GM12878 (cell line): Measurements from ENCODE around the gene KCNH6. TPM values are rescaled to one million over a fixed set of nuclear protein-coding genes. Genes with fewer than 3 reads are reported as not detected.

Source experiments
- CTCF ChIP-seq, 3 experiments: IDR thresholded peaks in 2 of 3; conservative IDR thresholded peaks in 1 of 3; 2 replicates each; pipeline ENCODE4 v1.5.1; 2011; ENCODE audit warnings: low read depth in 3 of 3, low read length in 3 of 3, mild to moderate bottlenecking in 3 of 3, control low read depth in 2 of 3, moderate library complexity in 2 of 3, inconsistent platforms in 1 of 3, mixed read lengths in 1 of 3; ENCODE audit not compliant: control insufficient read depth in 2 of 3, insufficient read depth in 1 of 3; ENCODE audit errors: extremely low read depth in 1 of 3
- DPF2 ChIP-seq: fragments of 450-650 bp; IDR thresholded peaks from 2 replicates; pipeline ENCODE4 v1.6.1; 2017; ENCODE audit warnings: mild to moderate bottlenecking
- GABPA ChIP-seq: IDR thresholded peaks from 2 replicates; pipeline ENCODE4 v1.6.1; 2014; ENCODE audit warnings: antibody characterized with exemption, low read depth, mild to moderate bottlenecking, inconsistent platforms
- HSF1 ChIP-seq: fragments of 150-350 bp; IDR thresholded peaks from 2 replicates; pipeline ENCODE4 v1.6.1; 2014; ENCODE audit warnings: mild to moderate bottlenecking, low read depth, low read length
- MTA2 ChIP-seq: fragments of 450-650 bp; IDR thresholded peaks from 2 replicates; pipeline ENCODE4 v1.6.1; 2016; ENCODE audit warnings: low read depth, mild to moderate bottlenecking, moderate library complexity
- NFYB ChIP-seq: IDR thresholded peaks from 2 replicates; pipeline ENCODE4 v1.6.1; 2011; ENCODE audit warnings: low read depth, mild to moderate bottlenecking, low read length, improper control_type of control experiment, moderate library complexity; ENCODE audit not compliant: insufficient read depth
- NR2F1 ChIP-seq: fragments of 450-650 bp; conservative IDR thresholded peaks from 2 replicates; pipeline ENCODE4 v1.6.1; 2017; ENCODE audit warnings: mild to moderate bottlenecking
- POLR2AphosphoS2 ChIP-seq: IDR thresholded peaks from 2 replicates; pipeline ENCODE4 v1.6.1; 2011; ENCODE audit warnings: low read depth, mild to moderate bottlenecking, low read length, improper control_type of control experiment, moderate library complexity
- RELA ChIP-seq: fragments of 450-650 bp; IDR thresholded peaks from 2 replicates; pipeline ENCODE4 v1.8.0; 2014; ENCODE audit warnings: borderline replicate concordance; ENCODE audit not compliant: partially characterized antibody
- SMAD1 ChIP-seq: fragments of 450-650 bp; IDR thresholded peaks from 2 replicates; pipeline ENCODE4 v1.6.1; 2018; ENCODE audit warnings: mild to moderate bottlenecking, low read depth; ENCODE audit not compliant: partially characterized antibody
- TCF12 ChIP-seq: IDR thresholded peaks from 2 replicates; pipeline ENCODE4 v1.6.1; 2011; ENCODE audit warnings: low read depth, mild to moderate bottlenecking, low read length
- USF2 ChIP-seq: IDR thresholded peaks from 2 replicates; pipeline ENCODE4 v1.6.1; 2011; ENCODE audit warnings: low read depth, low read length, improper control_type of control experiment, borderline replicate concordance
- YBX1 ChIP-seq: fragments of 450-650 bp; IDR thresholded peaks from 2 replicates; pipeline ENCODE4 v1.6.1; 2016; ENCODE audit warnings: antibody characterized with exemption
- YY1 ChIP-seq: IDR thresholded peaks from 2 replicates; pipeline ENCODE4 v1.6.1; 2011; ENCODE audit warnings: low read depth, mild to moderate bottlenecking, low read length
- ZBTB33 ChIP-seq: fragments of 450-650 bp; IDR thresholded peaks from 2 replicates; pipeline ENCODE4 v1.6.1; 2017; ENCODE audit warnings: mild to moderate bottlenecking
- ZBTB40 ChIP-seq: fragments of 450-650 bp; IDR thresholded peaks from 2 replicates; pipeline ENCODE4 v1.6.1; 2016; ENCODE audit warnings: mild to moderate bottlenecking, moderate library complexity, borderline replicate concordance
- ZNF217 ChIP-seq: fragments of 450-650 bp; IDR thresholded peaks from 2 replicates; pipeline ENCODE4 v1.6.1; 2017; ENCODE audit warnings: antibody characterized with exemption, mild to moderate bottlenecking
- ZNF622 ChIP-seq: fragments of 450-650 bp; IDR thresholded peaks from 2 replicates; pipeline ENCODE4 v1.6.1; 2017; ENCODE audit warnings: mild to moderate bottlenecking, inconsistent platforms
- polyA plus RNA-seq, 11 experiments: library from polyadenylated mRNA; depleted of rRNA in 4 of 11; unstranded in 6 of 11; stranded (reverse) in 5 of 11; fragments of >200 nt; fragmentation: Nextera tagmentation in 4 of 11; fragmentation: Illumina TruSeq in 1 of 11; extraction: Ambion mirVana in 4 of 11; extraction: Trizol in 1 of 11; gene quantifications; 1 replicate in 1 of 11; 2 replicates in 10 of 11; pipeline versions ENCODE4 v1.2.1 to v1.2.3, GENCODE V29; 2011 to 2016; ENCODE audit warnings: inconsistent platforms in 2 of 11, missing spikeins in 2 of 11, low read depth in 1 of 11
- total RNA-seq, 4 experiments: library from RNA; depleted of rRNA in 3 of 4; stranded (reverse); fragments of >200 nt in 3 of 4; fragmentation: Illumina TruSeq in 1 of 4; extraction: Trizol in 1 of 4; gene quantifications; 2 replicates each; pipeline versions ENCODE4 v1.2.1 to v1.2.3, GENCODE V29; 2013 to 2021

KCNH6 gene
- total and polyA plus RNA-seq, 10 of the 15 experiments (the other 5 are each of a cell fraction or from before 2014, with no cell fraction given): not detected

- TF ChIP-seq ZBTB33 (no peak), ZBTB40 (peak; percentile 97), TCF12 (peak; percentile 4; the same call in 1 of the 2 replicates), RELA (no peak), YBX1 (no peak), USF2 (no peak), MTA2 (0 out of 2 replicates have a peak, but pooled peaks have one; percentile 10), POLR2AphosphoS2 (no peak; the same call in 1 of the 2 replicates), ZNF217 (no peak), HSF1 (no peak), YY1 (peak; percentile 42; the same call in 1 of the 2 replicates), ZNF622 (no peak), NR2F1 (peak; percentile 77), SMAD1 (no peak), GABPA (peak; percentile 96), NFYB (peak; percentile 98), CTCF (IDR thresholded peaks at IDR 0.05 in 2 of 3, conservative IDR thresholded peaks at IDR 0.05 in 1 of 3; ENCODE audit: control insufficient read depth in 2 of 3, extremely low read depth in 1 of 3, insufficient read depth in 1 of 3, low read depth in 3 of 3, low read length in 3 of 3) (no peak), DPF2 (peak; percentile 100)
Observed at GRCh38 chr17:63549946-63550816, 27.0 kb downstream of the KCNH6 start, which contains the start of gene DCAF7 (continued).
